ENCODE results near the gene TMEM175.

GRCh38 chr4:992297-993110 is 60.2 kb downstream of the TMEM175 start:
- TF ChIP-seq POLR2AphosphoS5 (IDR thresholded peaks at IDR 0.05) (no peak), CTCF (IDR thresholded peaks at IDR 0.05) (no peak)
